Fibroblast of skin of back (primary cell): ENCODE measurements around the gene KIAA1549.
"Not testable (repeated sequence)": the region's sequence is repeated elsewhere in the genome, so short reads cannot be mapped to it uniquely, and the experiment has no call there.

ENCODE experiments used
- DNase-seq: peaks from one replicate; pipeline ENCODE4 v3.0.0-alpha.2; 2013

Gene KIAA1549

GRCh38 chr7:138941545-138941944 is 39.6 kb downstream of the KIAA1549 start:
- no peak for DNase-seq

GRCh38 chr7:138940602-138941001 is 40.6 kb downstream of the KIAA1549 start:
- not testable (repeated sequence) for DNase-seq

- DNase-seq = no peak
Observed at GRCh38 chr7:138937484-138937883, 43.7 kb downstream of the KIAA1549 start.

DNA sequence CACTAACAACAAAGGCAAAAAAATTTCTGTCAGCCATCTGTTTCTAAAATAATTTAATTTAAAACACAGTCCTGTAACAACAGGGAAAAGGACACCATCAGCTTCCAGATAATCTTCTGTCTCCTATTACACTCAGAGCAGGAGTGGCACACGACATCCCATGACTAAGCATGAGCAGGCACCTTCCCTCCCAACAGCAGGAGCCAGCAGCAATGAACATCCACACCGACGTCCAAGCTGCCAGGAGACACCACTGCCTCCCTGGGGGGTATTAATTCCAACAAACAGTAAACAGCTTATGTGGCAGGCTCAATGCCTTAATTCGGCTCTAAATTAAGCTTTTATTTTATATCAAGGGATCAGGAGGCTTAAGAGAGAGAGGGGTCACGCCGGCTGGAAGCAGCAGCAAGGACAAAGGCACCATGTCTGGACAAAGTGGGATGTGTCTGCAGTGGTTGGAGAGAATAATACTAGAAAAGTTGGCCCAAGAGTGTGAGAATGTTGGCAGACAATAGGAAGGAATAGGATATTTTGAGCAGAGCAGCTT is 45.7 kb downstream of the KIAA1549 start:
- peak; percentile 83 for DNase-seq

GRCh38 chr7:138934861-138935260 is 46.3 kb downstream of the KIAA1549 start:
- DNase-seq = peak; percentile 46

GRCh38 chr7:138934367-138934766 is 46.8 kb downstream of the KIAA1549 start:
- no peak for DNase-seq

DNA sequence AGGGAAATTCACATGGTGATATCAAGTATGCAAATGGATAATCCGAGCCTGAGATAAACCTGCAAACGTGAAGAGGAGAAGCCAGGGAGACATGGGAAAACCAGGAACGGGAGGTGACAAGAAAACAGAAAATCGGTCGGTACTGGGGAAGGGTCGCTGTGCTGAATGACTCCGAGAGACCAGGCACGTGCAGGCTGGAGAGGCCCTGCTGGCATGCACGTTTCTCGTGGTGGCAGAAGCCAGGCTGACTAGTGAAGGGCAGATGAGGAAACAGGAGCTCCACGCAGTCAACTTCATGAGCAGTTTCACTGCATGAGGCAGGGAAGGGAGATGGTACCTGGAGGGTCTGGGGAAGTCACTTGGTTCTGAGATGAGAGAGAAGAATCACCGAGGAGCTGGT is 48.3 kb downstream of the KIAA1549 start:
- DNase-seq = no peak

GRCh38 chr7:138932427-138932826 is 48.8 kb downstream of the KIAA1549 start:
- DNase-seq = no peak

DNA sequence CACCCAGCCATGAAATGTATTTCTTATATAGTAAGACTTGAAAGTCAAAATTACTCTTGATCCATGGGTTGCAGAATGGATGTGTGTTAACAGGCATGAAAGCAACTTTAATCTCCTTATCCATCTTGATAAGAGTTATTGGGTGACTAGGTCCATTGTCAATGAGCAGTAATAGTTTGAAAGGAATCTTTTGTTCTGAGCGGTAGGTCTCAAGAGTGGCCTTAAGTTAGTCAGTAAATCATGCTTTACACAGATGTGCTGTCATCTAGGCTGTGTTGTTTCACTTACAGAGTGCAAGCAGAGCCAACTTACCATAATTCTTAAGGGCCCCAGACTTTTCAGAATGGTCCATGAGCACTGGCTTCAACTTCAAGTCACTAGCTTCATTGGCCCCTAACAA is 51.2 kb downstream of the KIAA1549 start:
- DNase-seq = no peak

DNA sequence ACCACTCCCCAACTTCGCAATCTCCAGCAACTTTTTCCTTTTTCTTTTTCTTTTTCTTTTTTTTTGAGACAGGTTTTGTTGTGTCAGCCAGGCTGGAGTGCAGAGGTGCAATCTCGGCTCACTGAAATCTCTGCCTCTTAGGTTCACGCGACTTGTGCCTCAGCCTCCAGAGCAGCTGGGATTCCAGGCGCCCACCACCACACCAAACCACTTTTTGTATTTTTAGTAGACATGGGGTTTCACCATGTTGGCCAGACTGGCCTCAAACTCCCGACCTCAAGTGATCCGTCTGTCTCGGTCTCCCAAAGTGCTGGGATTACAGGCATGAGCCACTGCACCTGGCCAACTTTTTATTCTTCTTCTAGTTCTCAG is 55.0 kb downstream of the KIAA1549 start:
- no peak for DNase-seq

DNA sequence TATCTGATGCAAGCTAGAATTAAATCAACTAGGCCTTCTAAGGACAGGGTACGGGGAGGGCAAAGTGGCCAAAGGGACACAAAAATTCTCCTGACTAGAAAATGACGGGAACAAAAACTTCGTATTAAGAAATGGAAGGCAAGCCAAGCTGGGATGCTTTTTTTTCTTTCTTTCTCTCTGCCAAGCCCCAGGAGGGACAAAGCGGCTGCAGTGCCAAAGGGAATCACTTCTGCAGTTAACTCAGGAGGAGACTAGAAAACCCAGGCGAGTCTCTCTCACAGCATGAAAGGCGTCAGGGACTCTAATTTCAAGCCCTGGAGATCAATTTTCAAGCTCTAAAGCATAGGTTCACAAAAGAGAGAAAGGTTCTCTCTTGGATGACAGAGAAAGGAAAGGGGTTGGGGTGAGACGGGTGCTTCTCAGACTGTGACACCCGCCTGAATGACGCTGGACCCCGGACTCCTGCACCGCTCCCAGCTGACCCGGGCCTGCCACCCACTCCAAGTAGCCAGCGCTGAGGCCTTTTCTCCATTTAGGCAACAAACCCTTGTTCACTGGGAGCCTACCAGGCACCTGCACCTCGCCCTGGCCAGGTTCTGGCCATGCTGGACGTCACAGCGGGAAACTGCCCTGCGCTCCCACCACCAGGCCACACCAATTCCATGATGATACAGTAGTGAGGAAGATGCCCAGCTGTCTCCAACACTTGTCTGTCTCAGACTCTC is 56.5 kb downstream of the KIAA1549 start:
- no peak for DNase-seq

- no peak for DNase-seq
Observed at GRCh38 chr7:138921277-138921676, 59.9 kb downstream of the KIAA1549 start.

DNA sequence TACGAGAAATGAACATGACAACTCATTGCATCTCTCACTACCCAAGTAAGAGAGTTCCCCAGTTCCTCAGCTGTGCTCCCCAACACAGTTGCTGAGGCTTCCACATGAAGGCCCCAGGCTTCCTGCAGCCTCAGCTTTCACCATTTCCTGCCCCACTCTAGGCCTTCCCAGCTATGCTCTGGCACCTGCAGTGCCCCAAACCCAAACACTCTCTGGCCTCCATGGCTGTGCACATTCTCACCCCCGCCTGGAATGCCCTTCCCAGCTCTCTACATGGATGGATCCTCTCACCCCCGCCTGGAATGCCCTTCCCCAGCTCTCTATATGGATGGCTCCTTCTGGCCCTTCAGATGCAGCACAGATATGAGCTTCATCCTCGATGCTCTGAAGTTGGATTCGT is 61.3 kb downstream of the KIAA1549 start:
- DNase-seq = no peak

GRCh38 chr7:138919216-138919615 is 62.0 kb downstream of the KIAA1549 start:
- DNase-seq = no peak

GRCh38 chr7:138918756-138919155 is 62.4 kb downstream of the KIAA1549 start:
- DNase-seq = no peak

- DNase-seq = no peak
Observed at GRCh38 chr7:138918176-138918575, 63.0 kb downstream of the KIAA1549 start.

GRCh38 chr7:138917771-138918170 is 63.4 kb downstream of the KIAA1549 start:
- DNase-seq = no peak

- DNase-seq = no peak
Observed at GRCh38 chr7:138916731-138917130, 64.5 kb downstream of the KIAA1549 start.

- DNase-seq = no peak
Observed at GRCh38 chr7:138916275-138916674, 64.9 kb downstream of the KIAA1549 start.

GRCh38 chr7:138913783-138914182 is 67.4 kb downstream of the KIAA1549 start:
- no peak for DNase-seq

DNA sequence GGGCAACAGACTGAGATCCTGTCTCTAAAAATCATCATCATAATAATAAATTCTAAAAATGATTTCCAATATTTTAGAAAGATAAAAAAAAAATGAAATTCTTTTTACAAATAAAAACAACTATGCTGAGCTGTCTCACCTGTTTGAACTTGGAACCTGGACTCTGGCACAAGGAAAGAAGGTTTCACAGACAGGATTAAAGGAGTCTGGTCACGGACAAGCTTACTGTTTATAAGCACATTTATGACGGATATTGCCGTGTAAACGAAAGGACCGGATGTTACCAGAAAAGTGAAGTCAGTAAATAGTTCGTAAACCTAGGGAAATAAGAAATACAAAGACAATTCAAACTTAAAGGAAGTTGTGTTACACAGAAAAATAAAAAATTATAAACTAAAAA is 70.2 kb downstream of the KIAA1549 start:
- DNase-seq = no peak

- DNase-seq = no peak
Observed at GRCh38 chr7:138907850-138908249, 73.3 kb downstream of the KIAA1549 start.

DNA sequence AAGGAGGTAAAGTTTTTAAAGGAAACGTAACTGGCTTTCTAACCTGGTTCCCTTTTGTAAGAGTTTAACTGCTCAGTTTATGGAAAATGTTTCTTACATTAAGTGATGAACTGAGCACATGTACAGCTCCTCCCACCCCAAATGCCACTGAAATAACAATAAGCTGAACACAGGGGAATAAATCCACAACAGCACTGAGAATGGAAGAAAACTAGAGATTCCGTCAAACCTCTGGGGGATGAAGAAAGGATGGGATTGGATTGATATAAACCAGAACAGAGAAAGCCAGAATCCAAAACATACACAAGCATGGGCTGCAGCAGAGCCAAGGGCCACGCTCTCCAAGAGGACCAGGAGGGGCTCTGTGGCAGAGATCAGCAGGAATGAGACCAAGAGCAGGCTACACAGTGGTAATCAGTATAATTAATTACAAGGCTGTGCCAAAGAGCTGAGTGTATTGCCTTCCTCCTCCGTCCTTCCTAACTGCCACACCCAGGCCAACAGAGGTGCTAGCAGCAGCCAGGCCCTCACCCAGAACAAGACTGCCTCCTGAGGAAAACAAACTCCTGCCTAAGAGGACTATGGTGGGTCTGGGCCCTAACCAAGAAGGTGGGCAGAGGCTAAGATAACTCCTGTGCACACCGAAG is 73.9 kb downstream of the KIAA1549 start:
- no peak for DNase-seq

DNA sequence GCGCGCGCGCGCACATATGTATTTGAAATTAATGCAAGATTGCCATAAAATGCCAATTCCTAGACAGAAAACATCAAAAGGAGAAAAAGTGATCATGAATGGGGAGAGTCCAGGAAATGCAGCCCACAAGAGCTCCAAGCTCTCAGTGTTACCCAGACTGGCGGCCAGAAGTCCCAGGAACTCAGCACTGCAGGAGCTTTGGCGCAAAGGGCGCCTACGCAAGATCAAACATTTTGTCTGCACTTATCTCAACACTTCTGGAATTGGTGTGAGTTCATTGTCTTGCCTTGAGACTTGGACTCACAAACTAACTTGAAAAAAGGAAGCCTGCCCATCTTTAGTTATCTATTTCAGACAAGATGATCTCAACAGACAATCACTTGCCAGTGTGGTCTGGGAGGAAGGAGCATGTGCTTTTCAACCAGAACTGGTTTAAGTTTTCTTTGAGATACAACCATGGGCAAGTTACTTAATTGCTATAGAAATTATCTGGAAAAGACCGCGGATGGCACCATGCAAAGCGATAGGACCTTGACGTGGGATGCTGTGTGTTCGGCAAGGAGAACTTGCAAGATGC is 77.2 kb downstream of the KIAA1549 start:
- no peak for DNase-seq
